PC-9 (cell line): ENCODE results near the gene RTN4IP1.

Experiments used
- CTCF ChIP-seq: fragments of 200-600 bp; sonication (generic); conservative IDR thresholded peaks from 2 replicates; pipeline ENCODE4 v1.6.1; 2017; ENCODE audit warnings: mixed run types, antibody characterized with exemption, mild to moderate bottlenecking, moderate library complexity
- EZH2 ChIP-seq: fragments of 200-600 bp; sonication (generic); IDR thresholded peaks from 2 replicates; pipeline ENCODE4 v1.8.0; 2017; ENCODE audit warnings: antibody characterized with exemption, low read depth

DNA sequence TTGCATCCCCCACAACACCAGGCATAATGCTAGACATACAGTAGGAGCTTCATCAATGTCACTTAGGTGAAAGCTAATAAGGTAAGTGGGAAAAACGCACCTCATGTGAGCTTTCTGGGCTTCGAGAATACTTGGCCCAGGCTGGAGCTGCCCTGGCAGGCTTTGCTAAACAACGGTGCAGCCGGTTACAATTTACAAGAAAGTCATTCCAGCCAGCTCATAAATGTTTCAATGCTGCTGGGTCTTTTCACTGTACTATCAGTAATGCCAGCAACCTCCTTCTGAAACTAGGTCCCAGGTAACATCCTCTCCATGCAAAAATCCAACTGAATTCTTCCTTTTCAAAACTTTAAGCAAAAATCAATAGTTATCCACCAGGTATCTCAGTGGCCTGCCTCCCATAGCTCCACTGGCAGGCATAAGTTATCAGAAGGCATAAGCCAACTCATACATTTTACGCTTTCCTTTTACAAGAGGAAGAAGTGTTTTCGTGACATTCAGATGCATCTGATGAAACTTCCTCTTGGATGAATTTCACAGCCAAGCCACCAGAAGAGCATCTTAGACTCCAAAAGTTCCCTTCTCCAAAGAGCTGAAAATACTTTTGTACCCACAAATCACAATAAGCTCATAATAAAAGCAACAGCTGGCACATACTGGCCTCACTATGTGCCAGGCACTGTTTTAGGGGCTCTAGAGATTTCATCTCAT is 56.3 kb downstream of the RTN4IP1 start:
- TF ChIP-seq CTCF (no peak), EZH2 (no peak)
